ENCODE measurements around the gene DUSP1.
A peak's percentile ranks its signal among the peaks of the same experiment; 100 is the strongest.

DUSP1 gene

DNA sequence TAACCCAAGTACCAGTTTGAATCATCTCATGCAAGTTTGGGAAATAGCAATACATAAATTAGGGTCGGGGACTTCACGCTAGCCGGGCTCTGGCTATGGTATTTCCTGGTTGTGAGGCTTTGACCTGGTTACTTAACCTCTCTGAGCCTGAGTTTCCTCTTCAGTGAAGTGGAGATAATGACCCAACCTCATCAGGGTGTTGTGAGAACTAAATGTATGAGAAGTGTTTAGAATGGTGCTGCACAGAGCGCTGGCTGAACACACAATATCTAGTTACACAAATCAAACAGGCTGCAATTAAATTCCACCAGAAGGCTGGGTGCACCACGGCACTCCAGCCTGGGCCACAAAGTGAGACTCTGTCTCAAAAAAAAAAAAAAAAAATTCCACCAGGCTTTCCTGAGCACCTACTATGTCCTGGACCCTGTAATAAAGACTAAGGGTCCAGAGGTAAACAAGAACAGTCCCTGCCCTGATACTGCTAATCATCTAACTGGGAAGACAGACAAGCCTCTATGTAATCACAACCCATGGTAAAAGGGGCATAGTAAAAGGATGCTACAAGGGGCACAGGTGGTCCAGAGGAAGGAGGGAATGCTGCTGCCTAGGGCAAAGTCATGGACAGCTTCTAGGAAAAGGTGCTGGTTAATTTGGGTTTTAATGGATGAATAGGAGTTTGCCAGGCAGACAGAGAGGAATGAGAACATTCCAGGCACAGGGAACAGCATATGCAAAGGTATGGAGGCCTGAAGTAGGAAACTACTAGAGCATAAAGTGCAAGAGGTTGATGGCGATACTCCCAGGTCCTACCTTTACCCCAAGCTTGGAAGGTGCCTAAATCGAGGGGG, 27.7 kb downstream of the DUSP1 start:
- H3K4me3 ChIP-seq (ENCODE audit: low read length), result no peak overlapping the region
- DNase-seq (ENCODE audit: low read depth), result no peak
- TF ChIP-seq, protein P1, sequence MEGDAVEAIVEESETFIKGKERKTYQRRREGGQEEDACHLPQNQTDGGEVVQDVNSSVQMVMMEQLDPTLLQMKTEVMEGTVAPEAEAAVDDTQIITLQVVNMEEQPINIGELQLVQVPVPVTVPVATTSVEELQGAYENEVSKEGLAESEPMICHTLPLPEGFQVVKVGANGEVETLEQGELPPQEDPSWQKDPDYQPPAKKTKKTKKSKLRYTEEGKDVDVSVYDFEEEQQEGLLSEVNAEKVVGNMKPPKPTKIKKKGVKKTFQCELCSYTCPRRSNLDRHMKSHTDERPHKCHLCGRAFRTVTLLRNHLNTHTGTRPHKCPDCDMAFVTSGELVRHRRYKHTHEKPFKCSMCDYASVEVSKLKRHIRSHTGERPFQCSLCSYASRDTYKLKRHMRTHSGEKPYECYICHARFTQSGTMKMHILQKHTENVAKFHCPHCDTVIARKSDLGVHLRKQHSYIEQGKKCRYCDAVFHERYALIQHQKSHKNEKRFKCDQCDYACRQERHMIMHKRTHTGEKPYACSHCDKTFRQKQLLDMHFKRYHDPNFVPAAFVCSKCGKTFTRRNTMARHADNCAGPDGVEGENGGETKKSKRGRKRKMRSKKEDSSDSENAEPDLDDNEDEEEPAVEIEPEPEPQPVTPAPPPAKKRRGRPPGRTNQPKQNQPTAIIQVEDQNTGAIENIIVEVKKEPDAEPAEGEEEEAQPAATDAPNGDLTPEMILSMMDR (conservative IDR thresholded peaks at IDR 0.05; ENCODE audit: low read depth, low read length), result no peak

DNA sequence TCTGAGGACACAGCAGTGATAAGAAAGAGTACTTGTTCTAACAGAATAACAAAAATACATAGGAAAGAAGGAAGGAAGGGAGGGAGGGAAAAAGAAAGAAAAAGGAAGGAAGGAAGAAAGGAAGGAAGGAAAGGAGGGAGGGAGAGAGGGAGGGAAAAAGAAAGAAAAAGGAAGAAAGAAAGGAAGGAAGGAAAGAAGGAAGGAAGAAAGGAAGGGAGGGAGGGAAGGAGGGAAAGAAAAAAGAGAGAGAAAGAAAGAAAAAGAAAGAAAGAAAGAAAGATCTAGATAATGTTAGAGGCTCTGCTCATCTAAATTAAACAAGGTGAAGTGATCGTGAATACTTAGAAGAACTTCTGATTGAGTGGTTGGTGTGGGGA, 29.8 kb downstream of the DUSP1 start:
- no peak overlapping the region for H3K4me3 ChIP-seq (ENCODE audit: low read length)
- TF ChIP-seq, protein P1 (conservative IDR thresholded peaks at IDR 0.05; ENCODE audit: low read depth, low read length), result no peak
- DNase-seq (ENCODE audit: low read depth), result no peak

DNA sequence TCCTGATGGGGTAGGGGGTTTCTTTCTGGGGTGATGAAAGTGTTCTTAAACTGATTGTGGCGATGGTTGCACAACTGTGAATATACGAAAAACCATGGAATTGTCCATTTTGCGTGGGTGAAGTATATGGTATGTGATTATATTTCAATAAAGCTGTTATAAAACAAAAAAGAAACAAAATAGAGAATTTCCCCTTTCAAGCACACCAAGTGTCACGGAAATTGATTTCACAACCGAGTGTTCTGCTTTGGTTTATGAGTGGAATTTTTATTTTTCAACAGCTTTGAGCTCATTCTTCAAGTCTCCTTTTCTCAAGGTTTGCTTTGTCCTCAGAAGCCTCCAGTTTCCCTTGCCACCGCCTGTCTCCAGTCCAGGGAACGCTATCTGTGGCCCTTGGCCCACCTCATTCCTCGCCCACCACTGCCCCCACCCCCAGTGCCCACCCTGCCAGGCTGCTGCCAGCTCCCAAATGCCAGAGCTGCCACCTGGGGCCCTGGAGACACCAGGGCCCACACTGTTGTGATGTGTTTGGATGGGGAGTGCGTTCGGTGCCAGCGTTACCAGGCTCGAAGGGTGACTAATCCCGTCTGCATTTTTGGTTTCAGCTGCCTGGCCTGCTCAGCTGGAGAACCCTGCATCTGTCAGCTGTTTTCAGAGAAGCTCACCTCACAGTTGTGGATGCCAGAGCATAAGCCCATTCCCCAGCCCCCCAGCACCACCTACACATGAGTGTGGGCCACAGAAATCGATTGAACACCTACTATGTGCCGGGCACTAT, 30.4 kb downstream of the DUSP1 start:
- H3K4me3 ChIP-seq (ENCODE audit: low read length), result no peak overlapping the region
- TF ChIP-seq, protein P1 (conservative IDR thresholded peaks at IDR 0.05; ENCODE audit: low read depth, low read length), result no peak
- DNase-seq (ENCODE audit: low read depth), result peak; percentile 98

DNA sequence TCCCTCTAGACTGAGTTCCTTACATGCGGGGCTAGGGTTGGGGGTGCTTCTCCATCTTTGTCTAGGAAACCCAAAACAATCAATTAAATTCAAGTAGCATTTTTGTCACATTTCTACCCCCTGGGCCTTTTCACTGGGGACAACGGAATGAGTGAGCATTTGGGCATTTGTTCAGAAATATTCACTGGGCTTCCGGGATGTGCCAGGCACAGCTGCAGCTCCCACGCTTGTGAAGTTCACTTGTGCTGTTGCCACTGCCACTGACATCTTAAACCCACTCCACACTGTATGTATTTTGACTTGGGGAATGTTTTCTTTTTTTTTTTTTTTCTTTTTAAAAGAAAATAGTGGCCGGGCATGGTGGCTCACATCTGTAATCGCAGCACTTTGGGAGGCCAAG, 31.6 kb downstream of the DUSP1 start:
- H3K4me3 ChIP-seq (ENCODE audit: low read length), result no peak overlapping the region
- TF ChIP-seq, protein P1 (conservative IDR thresholded peaks at IDR 0.05; ENCODE audit: low read depth, low read length), result no peak
- DNase-seq (ENCODE audit: low read depth), result no peak

DNA sequence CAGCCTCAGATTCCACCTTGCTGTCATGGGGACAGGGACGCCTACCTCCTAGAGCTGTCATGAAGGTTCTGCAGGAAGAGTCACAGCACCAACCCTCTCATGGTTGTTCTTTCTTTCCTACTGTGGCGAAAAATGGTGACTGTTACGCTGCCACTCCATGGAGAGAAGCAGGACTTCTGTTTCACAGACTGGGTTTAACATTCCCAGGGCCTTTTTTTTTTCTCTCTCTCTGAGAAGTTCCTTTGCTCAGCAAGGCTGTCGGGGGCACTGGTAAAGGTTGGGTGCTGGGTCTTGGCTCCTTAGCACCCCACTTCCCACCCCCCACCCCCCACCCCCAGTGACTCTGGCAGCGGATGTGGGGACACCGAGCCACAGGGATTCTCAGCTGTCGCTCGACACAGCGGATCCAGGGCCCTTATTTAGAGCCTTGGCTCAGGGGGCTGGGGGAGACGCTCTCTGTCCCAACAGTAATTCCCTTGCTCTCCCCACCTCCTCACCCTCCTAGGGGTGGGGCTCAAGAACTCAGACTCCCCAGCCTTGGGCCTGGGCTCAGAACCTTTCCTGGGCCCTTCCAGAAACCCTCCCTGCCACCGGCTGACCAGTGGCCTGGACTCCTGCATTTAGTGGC, 34.4 kb downstream of the DUSP1 start:
- H3K4me3 ChIP-seq (ENCODE audit: low read length), result no peak overlapping the region
- no peak for DNase-seq (ENCODE audit: low read depth)
- TF ChIP-seq, protein P1 (conservative IDR thresholded peaks at IDR 0.05; ENCODE audit: low read depth, low read length), result no peak

DNA sequence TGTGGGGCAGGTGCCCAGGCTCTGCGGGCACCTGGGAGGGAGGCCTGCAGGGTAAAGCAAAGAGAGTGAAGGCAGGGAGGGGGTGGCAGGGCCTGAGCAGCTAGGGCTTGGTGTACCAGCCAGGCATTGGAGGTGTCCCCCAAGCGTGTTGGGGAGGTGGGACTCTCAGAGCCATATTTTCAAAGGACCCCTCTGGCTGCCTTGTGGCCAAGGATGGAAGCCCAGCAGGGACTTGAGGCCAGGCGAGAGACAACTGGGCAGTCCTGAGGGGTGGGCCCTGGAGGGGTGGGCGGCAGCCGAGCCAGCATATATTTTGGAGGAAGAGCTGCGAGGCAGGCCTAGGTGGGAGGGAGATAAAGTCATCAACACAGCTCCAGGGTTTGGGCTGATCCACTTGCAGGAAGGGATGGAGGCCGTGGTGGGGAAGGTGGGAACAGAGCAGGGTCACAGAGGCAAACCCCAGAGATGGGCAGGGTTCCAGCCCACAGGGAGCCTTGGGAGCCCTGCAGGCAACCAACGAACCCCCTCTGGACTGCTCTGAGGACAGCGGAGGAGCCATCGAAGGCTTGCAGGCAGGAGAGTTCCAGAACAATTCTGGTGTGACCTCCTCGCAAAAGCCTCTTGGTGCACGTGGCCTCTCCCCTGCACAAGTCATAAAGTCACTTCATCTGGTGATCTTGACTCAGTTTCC, 35.7 kb downstream of the DUSP1 start:
- DNase-seq (ENCODE audit: low read depth), result no peak
- no peak overlapping the region for H3K4me3 ChIP-seq (ENCODE audit: low read length)
- TF ChIP-seq, protein P1 (conservative IDR thresholded peaks at IDR 0.05; ENCODE audit: low read depth, low read length), result no peak
